WI38 (cell line): Measurements from ENCODE around the gene MCC.
A peak's percentile ranks its signal among the peaks of the same experiment; 100 is the strongest.

Experiments
- H3K4me3 ChIP-seq: 2 replicates; pipeline ENCODE4 v1.5.1; 2011; ENCODE audit warnings: low read depth, mild to moderate bottlenecking, control low read depth, low read length
- TF ChIP-seq, protein P1 (sequence below): IDR thresholded peaks from 2 replicates; pipeline ENCODE4 v1.5.1; 2012; ENCODE audit warnings: low read depth, mild to moderate bottlenecking, control low read depth, low read length

The MCC gene

GRCh38 chr5:113487781-113488644 is at the start of gene MCC:
Gene MCC (minus strand): TSS chr5:113488453.
- H3K4me3 ChIP-seq: peak within 1 kb of the TSS; percentile 83
- TF ChIP-seq, protein P1, sequence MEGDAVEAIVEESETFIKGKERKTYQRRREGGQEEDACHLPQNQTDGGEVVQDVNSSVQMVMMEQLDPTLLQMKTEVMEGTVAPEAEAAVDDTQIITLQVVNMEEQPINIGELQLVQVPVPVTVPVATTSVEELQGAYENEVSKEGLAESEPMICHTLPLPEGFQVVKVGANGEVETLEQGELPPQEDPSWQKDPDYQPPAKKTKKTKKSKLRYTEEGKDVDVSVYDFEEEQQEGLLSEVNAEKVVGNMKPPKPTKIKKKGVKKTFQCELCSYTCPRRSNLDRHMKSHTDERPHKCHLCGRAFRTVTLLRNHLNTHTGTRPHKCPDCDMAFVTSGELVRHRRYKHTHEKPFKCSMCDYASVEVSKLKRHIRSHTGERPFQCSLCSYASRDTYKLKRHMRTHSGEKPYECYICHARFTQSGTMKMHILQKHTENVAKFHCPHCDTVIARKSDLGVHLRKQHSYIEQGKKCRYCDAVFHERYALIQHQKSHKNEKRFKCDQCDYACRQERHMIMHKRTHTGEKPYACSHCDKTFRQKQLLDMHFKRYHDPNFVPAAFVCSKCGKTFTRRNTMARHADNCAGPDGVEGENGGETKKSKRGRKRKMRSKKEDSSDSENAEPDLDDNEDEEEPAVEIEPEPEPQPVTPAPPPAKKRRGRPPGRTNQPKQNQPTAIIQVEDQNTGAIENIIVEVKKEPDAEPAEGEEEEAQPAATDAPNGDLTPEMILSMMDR: no peak

GRCh38 chr5:113531481-113532159 is 43.4 kb upstream of the MCC start:
- H3K4me3 ChIP-seq: no peak overlapping the region
- TF ChIP-seq, protein P1: no peak

GRCh38 chr5:113527746-113528145 is 39.5 kb upstream of the MCC start:
- TF ChIP-seq, protein P1: no peak
- H3K4me3 ChIP-seq: no peak overlapping the region

DNA sequence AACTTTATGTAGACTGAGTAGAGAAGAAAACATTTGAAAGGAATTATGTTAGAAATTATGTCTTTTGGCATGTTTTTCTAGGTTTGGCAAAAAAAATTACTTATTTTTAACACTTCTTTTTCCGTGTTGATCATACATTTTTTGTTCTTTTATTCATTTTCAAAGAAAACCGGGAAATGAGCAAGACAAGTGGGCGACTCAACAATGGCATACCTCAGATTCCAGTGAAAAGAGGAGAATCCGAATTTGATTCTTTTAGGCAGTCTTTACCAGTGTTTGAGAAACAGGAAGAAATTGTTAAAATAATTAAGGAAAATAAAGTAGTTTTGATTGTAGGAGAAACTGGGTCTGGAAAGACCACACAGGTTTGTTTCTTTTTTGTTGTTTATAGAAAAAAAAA is 38.2 kb upstream of the MCC start:
- TF ChIP-seq, protein P1: no peak
- H3K4me3 ChIP-seq: no peak overlapping the region

- TF ChIP-seq, protein P1: no peak
Observed at GRCh38 chr5:113524927-113525326, 36.7 kb upstream of the MCC start.

DNA sequence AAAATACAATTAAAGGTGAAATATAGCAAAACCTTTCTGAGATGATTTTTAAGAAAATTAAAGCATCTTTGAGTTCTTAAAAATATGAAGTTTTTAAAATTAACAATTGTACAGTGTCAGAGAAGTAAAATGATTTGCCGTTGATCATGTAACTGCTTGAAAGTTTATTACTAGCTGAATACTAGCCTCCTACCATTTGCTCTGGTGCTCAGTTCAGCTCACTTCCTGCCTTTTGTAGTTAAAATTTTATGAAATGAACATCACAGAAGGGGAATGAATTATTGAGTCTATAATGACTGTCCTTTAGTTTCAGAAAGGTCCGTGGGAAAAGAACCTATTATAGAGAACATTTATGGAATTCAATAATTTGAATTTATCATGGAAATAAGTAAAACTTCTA is 34.9 kb upstream of the MCC start:
- TF ChIP-seq, protein P1: no peak
- H3K4me3 ChIP-seq: no peak overlapping the region

More at GRCh38 chr5:113524927-113525326, 36.7 kb upstream of the MCC start:
- no peak overlapping the region for H3K4me3 ChIP-seq

DNA sequence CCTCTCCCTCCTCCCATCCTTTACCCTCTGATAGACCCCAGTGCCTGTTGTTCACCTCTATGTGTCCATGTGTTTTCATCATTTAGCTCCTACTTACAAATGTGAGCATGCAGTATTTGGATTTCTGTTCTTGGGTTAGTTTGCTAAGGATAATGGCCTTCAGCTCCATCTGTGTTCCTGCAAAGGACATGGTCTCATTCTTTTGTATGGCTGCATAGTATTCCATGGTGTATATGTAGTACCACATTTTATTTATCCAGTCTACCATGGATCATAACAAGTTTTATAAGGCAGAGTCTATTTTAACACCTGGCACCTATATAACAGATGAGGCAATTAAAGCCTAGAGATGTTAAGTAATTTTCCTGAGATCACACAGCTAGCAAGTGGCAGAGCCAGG is 32.6 kb upstream of the MCC start:
- TF ChIP-seq, protein P1: no peak

More for the DNA sequence above, 32.6 kb upstream of the MCC start:
- H3K4me3 ChIP-seq: no peak overlapping the region
